Panc1 (cell line): ENCODE measurements around the gene GJA3.

ENCODE experiments used
- CTCF ChIP-seq: fragments of 450-650 bp; IDR thresholded peaks from 2 replicates; pipeline ENCODE4 v1.5.1; 2017; ENCODE audit warnings: mild to moderate bottlenecking
- SIN3A ChIP-seq: IDR thresholded peaks from 2 replicates; pipeline ENCODE4 v1.6.1; 2012; ENCODE audit warnings: low read depth, mild to moderate bottlenecking, low read length, moderate library complexity, borderline replicate concordance; ENCODE audit not compliant: insufficient read depth

- no peak for TF ChIP-seq CTCF
- no peak for TF ChIP-seq SIN3A
These were observed 31.8 kb downstream of the GJA3 start for GRCh38 chr13:20129076-20129475.
